GM12874 (cell line): Measurements from ENCODE around the gene C11orf97.

Experiments used
- TF ChIP-seq, protein P1 (sequence below): IDR thresholded peaks from 2 replicates; pipeline ENCODE4 v1.5.1; 2011; ENCODE audit warnings: low read depth, mild to moderate bottlenecking, control low read depth, low read length, moderate library complexity; ENCODE audit not compliant: insufficient read depth

Gene C11orf97

DNA sequence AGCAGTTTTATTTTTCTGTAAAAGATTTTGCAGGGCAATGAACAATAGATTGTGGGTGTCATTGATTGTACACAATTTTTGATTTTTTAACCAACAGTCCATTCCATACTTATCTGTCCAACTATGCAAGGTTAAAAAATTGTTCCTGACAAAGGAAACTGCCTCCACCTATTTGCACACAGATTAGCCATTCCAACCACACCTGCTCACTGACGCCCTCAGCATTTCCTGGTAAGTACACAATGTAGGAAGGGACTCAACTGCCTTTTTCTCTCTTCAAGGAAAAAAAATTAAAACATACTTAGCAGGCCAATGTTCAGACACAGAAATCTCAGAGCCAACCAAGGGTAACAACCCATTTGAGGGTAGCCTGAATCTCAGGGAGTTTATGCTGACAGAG is 27.2 kb downstream of the C11orf97 start:
- TF ChIP-seq, protein P1, sequence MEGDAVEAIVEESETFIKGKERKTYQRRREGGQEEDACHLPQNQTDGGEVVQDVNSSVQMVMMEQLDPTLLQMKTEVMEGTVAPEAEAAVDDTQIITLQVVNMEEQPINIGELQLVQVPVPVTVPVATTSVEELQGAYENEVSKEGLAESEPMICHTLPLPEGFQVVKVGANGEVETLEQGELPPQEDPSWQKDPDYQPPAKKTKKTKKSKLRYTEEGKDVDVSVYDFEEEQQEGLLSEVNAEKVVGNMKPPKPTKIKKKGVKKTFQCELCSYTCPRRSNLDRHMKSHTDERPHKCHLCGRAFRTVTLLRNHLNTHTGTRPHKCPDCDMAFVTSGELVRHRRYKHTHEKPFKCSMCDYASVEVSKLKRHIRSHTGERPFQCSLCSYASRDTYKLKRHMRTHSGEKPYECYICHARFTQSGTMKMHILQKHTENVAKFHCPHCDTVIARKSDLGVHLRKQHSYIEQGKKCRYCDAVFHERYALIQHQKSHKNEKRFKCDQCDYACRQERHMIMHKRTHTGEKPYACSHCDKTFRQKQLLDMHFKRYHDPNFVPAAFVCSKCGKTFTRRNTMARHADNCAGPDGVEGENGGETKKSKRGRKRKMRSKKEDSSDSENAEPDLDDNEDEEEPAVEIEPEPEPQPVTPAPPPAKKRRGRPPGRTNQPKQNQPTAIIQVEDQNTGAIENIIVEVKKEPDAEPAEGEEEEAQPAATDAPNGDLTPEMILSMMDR: no peak

DNA sequence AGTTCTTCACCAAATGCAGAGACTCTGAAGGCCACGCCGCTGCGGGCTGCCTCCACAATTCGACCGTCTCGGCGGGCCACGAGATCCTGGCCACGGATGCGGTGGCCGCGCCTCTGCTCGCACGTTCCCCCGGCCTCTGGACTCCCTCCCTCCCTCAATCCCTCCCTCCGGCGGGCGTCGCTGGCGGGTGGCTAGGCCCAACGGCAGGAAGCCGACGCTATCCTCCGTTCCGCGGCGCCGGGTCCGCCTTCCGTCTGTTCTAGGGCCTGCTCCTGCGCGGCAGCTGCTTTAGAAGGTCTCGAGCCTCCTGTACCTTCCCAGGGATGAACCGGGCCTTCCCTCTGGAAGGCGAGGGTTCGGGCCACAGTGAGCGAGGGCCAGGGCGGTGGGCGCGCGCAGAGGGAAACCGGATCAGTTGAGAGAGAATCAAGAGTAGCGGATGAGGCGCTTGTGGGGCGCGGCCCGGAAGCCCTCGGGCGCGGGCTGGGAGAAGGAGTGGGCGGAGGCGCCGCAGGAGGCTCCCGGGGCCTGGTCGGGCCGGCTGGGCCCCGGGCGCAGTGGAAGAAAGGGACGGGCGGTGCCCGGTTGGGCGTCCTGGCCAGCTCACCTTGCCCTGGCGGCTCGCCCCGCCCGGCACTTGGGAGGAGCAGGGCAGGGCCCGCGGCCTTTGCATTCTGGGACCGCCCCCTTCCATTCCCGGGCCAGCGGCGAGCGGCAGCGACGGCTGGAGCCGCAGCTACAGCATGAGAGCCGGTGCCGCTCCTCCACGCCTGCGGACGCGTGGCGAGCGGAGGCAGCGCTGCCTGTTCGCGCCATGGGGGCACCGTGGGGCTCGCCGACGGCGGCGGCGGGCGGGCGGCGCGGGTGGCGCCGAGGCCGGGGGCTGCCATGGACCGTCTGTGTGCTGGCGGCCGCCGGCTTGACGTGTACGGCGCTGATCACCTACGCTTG is 31.7 kb downstream of the C11orf97 start, which contains the start of gene FUT4:
Gene FUT4, plus strand, starts transcription at position 227 of the 951 bp plus-strand sequence. Its CDS starts 213 bp downstream, at position 440.
- TF ChIP-seq, protein P1: no peak

DNA sequence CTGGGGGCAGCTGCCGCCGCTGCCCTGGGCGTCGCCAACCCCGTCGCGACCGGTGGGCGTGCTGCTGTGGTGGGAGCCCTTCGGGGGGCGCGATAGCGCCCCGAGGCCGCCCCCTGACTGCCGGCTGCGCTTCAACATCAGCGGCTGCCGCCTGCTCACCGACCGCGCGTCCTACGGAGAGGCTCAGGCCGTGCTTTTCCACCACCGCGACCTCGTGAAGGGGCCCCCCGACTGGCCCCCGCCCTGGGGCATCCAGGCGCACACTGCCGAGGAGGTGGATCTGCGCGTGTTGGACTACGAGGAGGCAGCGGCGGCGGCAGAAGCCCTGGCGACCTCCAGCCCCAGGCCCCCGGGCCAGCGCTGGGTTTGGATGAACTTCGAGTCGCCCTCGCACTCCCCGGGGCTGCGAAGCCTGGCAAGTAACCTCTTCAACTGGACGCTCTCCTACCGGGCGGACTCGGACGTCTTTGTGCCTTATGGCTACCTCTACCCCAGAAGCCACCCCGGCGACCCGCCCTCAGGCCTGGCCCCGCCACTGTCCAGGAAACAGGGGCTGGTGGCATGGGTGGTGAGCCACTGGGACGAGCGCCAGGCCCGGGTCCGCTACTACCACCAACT is 32.5 kb downstream of the C11orf97 start:
- TF ChIP-seq, protein P1: no peak

DNA sequence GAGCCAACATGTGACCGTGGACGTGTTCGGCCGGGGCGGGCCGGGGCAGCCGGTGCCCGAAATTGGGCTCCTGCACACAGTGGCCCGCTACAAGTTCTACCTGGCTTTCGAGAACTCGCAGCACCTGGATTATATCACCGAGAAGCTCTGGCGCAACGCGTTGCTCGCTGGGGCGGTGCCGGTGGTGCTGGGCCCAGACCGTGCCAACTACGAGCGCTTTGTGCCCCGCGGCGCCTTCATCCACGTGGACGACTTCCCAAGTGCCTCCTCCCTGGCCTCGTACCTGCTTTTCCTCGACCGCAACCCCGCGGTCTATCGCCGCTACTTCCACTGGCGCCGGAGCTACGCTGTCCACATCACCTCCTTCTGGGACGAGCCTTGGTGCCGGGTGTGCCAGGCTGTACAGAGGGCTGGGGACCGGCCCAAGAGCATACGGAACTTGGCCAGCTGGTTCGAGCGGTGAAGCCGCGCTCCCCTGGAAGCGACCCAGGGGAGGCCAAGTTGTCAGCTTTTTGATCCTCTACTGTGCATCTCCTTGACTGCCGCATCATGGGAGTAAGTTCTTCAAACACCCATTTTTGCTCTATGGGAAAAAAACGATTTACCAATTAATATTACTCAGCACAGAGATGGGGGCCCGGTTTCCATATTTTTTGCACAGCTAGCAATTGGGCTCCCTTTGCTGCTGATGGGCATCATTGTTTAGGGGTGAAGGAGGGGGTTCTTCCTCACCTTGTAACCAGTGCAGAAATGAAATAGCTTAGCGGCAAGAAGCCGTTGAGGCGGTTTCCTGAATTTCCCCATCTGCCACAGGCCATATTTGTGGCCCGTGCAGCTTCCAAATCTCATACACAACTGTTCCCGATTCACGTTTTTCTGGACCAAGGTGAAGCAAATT is 33.3 kb downstream of the C11orf97 start:
- TF ChIP-seq, protein P1: no peak

DNA sequence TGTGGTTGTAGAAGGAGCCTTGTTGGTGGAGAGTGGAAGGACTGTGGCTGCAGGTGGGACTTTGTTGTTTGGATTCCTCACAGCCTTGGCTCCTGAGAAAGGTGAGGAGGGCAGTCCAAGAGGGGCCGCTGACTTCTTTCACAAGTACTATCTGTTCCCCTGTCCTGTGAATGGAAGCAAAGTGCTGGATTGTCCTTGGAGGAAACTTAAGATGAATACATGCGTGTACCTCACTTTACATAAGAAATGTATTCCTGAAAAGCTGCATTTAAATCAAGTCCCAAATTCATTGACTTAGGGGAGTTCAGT is 33.9 kb downstream of the C11orf97 start:
- TF ChIP-seq, protein P1: no peak

DNA sequence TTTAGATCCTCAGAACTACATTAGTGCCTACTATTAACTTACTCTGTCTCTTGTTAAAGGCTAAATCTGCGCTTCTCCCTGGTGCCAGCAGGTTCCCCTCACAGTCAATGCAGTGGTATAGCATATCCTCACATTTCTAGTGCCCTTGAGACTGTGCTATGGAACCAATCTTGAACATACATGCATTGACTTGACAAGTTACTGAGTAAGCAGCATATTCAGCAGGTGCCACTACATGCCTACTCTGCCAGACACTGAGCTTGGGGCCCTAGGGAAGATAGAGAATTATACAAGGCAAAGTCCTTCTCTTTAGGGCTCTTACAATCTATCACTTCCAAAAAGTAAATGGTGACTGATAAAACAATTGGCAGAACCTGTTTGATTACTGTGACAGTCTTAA is 34.6 kb downstream of the C11orf97 start:
- TF ChIP-seq, protein P1: no peak

- TF ChIP-seq, protein P1: no peak
Observed at GRCh38 chr11:94549146-94549545, 36.9 kb downstream of the C11orf97 start.
